A375 (cell line): ENCODE measurements around the gene CYP19A1. TPM values are rescaled to one million over a fixed set of nuclear protein-coding genes. Genes with fewer than 3 reads are reported as not detected.

ENCODE experiments used
- small RNA-seq: library from RNA; depleted of rRNA; stranded (forward); fragments of <200 nt; gene quantifications from one replicate; pipeline ENCODE3, GENCODE V24; 2014
- total RNA-seq: library from RNA; depleted of rRNA; stranded (reverse); fragments of >200 nt; shearing (Covaris generic); gene quantifications from 2 replicates; pipeline ENCODE4 v1.2.3, GENCODE V29; 2014; rRNA removed

CYP19A1 gene
- total RNA-seq = not detected in 2 replicates

DNA sequence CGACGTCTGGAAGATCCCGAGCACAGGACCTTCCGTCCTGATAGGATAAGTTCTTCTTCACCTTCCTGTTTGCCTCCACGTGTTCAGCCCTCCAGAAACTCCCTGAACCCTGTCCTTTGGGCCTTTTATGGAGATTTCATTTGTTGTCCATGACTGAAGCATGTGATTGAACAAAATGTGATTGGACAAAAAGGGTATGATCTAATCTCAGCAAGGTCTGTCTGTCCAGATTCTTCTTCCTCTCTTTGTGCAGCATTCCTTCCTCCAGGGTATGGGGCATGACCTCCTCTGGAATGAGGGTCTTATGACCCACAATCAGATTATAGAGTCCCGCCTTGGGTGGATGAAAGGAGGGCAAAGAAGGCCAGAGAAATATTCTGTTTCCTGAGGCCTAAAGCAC, at the start of gene CYP19A1:
Gene CYP19A1 (minus strand): TSS at position 101 of the 400 bp plus-strand sequence. CDS start 95,684 bp downstream, outside the sequence.

DNA sequence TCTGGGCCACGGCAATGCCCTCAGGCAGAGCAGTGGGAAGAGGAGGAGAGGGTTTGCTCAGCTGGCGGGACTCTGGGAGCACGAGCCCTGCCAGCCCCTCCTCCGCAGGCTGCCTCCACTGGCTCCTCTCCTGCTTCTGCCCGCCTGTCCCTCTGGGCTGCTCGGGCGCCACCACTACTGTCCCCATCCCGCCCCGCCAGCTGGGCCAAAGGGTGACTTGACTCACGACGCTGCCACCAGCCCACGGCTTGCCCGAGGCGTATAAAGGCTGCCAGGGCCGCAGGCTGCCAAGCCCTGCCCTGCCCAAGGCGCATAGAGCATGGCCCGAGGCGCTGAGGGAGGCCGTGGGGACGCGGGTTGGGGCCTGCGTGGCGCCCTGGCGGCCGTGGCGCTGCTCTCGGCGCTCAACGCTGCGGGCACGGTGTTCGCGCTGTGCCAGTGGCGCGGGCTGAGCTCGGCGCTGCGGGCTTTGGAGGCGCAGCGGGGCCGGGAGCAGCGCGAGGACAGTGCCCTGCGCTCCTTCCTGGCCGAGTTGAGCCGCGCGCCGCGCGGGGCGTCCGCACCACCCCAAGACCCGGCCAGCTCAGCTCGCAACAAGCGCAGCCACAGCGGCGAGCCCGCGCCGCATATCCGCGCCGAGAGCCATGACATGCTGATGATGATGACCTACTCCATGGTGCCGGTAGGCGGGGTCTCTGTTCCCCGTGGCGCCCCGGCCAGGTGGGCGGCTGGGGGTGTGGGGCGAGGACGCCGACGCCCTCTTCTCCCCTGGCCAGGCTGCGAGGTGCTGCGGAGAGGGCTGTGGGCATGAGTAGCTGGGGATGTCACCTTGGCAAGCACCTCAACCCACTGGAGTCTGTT, 3.2 kb upstream of the CYP19A1 start, which contains the start of gene GLDN:
Gene GLDN (plus strand): TSS at position 290 of the 861 bp plus-strand sequence. CDS start 30 bp downstream, at position 320.

Small RNA genes lying within 50 kb of the gene (small RNA-seq; reads per million reads assigned to genes)
- gene AC020891.4 (not detected), gene MIR4713 (not detected), gene MIR7973-1 (not detected)

Other genes with a start within 250 kb of the CYP19A1 start
- gene TNFAIP8L3, start 243.7 kb downstream of the CYP19A1 start, total RNA-seq = not detected in 2 replicates
- gene GLDN, start 3.1 kb upstream of the CYP19A1 start, total RNA-seq = 0.50 and 1.1 TPM in 2 replicates